PC-3 (cell line): Measurements from ENCODE around the gene ACOT13. TPM values are rescaled to one million over a fixed set of nuclear protein-coding genes. Genes with fewer than 3 reads are reported as not detected.
"Not testable (repeated sequence)": the region's sequence is repeated elsewhere in the genome, so short reads cannot be mapped to it uniquely, and the experiment has no call there.

ENCODE experiments used
- ATAC-seq: fragments of 200-7000 bp; cut with Tn5 transposase; 2 replicates; pipeline ENCODE4 v1.9.1; 2020; ENCODE audit warnings: mild to moderate bottlenecking, moderate library complexity
- BruUV-seq: library from RNA; stranded (reverse); fragments of 400-500 nt; replicated peaks from 2 replicates; lab custom pipeline; 2021; lab: Mats Ljungman, UMichigan
- CTCF ChIA-PET: fragments of 300-600 bp; sonication (Branson Sonifier 250); formaldehyde crosslinking; loops from one replicate; lab custom pipeline; 2022; ENCODE audit warnings: antibody characterized with exemption; lab: Charles Lee
- POLR2A ChIA-PET: fragments of 300-600 bp; sonication (Branson Sonifier 250); formaldehyde crosslinking; loops from one replicate; lab custom pipeline; 2022; ENCODE audit warnings: antibody characterized with exemption; ENCODE audit not compliant: unreplicated experiment; lab: Charles Lee
- DNase-seq: peaks from one replicate; pipeline ENCODE4 v3.0.0-alpha.2; 2015
- H2AFZ ChIP-seq: fragments of 300-600 bp; sonication (generic); 2 replicates; pipeline ENCODE4 v1.6.0; 2016; ENCODE audit warnings: antibody characterized with exemption, low read length
- H3F3A ChIP-seq: fragments of 300-600 bp; sonication (generic); one replicate; pipeline ENCODE4 v1.6.0; 2017; ENCODE audit warnings: antibody characterized with exemption, low read length, control low read depth, mild to moderate bottlenecking; ENCODE audit not compliant: unreplicated experiment
- H3K27ac ChIP-seq: fragments of 300-600 bp; sonication (generic); 2 replicates; pipeline ENCODE4 v1.5.1; 2016; ENCODE audit warnings: mild to moderate bottlenecking, low read length
- H3K27me3 ChIP-seq: fragments of 300-600 bp; sonication (generic); 2 replicates; pipeline ENCODE4 v1.6.1; 2016; ENCODE audit warnings: low read length, mixed read lengths
- H3K36me3 ChIP-seq: fragments of 300-600 bp; sonication (generic); 2 replicates; pipeline ENCODE4 v1.6.1; 2016; ENCODE audit warnings: low read depth, mixed run types, low read length, mixed read lengths
- H3K4me1 ChIP-seq: fragments of 300-600 bp; sonication (generic); 2 replicates; pipeline ENCODE4 v1.5.1; 2016; ENCODE audit warnings: low read length; ENCODE audit not compliant: insufficient read depth
- H3K4me2 ChIP-seq: fragments of 300-600 bp; sonication (generic); 2 replicates; pipeline ENCODE4 v1.6.0; 2016; ENCODE audit warnings: low read length
- H3K4me3 ChIP-seq: fragments of 300-600 bp; sonication (generic); 2 replicates; pipeline ENCODE4 v1.5.1; 2016; ENCODE audit warnings: mild to moderate bottlenecking, low read length, mixed read lengths
- H3K79me2 ChIP-seq: fragments of 300-600 bp; sonication (generic); 2 replicates; pipeline ENCODE4 v1.6.1; 2017; ENCODE audit warnings: low read length, mixed read lengths
- H3K9ac ChIP-seq: fragments of 300-600 bp; sonication (generic); 2 replicates; pipeline ENCODE4 v1.6.0; 2016; ENCODE audit warnings: mild to moderate bottlenecking, low read length
- H3K9me2 ChIP-seq: fragments of 300-600 bp; sonication (generic); replicated peaks from 2 replicates; pipeline ENCODE4 v1.6.1; 2016; ENCODE audit warnings: mixed run types, low read length, mixed read lengths
- H3K9me3 ChIP-seq: fragments of 300-600 bp; sonication (generic); 2 replicates; pipeline ENCODE4 v1.6.1; 2016; ENCODE audit warnings: low read length, mixed read lengths
- H4K20me1 ChIP-seq: fragments of 300-600 bp; sonication (generic); 2 replicates; pipeline ENCODE4 v1.6.1; 2016; ENCODE audit warnings: low read length, mixed read lengths
- EZH2 ChIP-seq: fragments of 300-600 bp; sonication (generic); IDR thresholded peaks from one replicate; pipeline ENCODE4 v1.6.1; 2017; ENCODE audit warnings: antibody characterized with exemption, mild to moderate bottlenecking, low read length; ENCODE audit not compliant: unreplicated experiment
- EZH2phosphoT487 ChIP-seq: fragments of 300-600 bp; sonication (generic); IDR thresholded peaks from 2 replicates; pipeline ENCODE4 v1.6.1; 2018; ENCODE audit warnings: mild to moderate bottlenecking, antibody characterized with exemption, low read length, borderline replicate concordance
- intact Hi-C: fragments of 100-400 bp; cut with micrococcal nuclease; formaldehyde crosslinking; loops from 2 replicates; pipeline ENCODE4 v1.9.0; 2023
- total RNA-seq: library from RNA; depleted of rRNA; stranded (reverse); fragments of >200 nt; gene quantifications from 2 replicates; pipeline ENCODE4 v1.2.3, GENCODE V29; 2014
- TF ChIP-seq, protein P1 (sequence below): fragments of 300-600 bp; sonication (generic); conservative IDR thresholded peaks from 2 replicates; pipeline ENCODE4 v1.5.1; 2017; ENCODE audit warnings: antibody characterized with exemption, low read depth, mild to moderate bottlenecking, low read length

The ACOT13 gene
- total RNA-seq, 1 experiment from 2014 or later: 13.5 TPM

DNA sequence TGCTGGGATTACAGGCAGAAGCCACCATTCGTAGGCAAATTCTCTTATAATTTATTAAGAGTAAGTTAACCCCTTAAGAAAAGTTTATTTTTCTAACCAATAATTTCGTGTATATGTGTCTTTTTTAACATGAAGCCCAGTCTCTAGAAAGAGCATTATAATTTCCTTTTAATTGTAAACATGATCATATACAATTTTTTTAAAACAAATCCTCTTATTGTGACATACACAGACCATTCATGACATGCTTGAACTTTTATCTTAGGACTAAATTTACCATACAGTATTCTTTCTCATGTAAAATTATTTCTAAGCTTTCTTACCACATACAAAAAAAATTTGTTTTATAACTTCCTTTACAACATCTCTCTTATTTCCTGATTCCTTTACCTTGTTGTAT is 6.7 kb downstream of the ACOT13 start:
- no peak overlapping the region for H3K4me3 ChIP-seq
- TF ChIP-seq EZH2 (no peak), EZH2phosphoT487 (no peak)
- TF ChIP-seq, protein P1, sequence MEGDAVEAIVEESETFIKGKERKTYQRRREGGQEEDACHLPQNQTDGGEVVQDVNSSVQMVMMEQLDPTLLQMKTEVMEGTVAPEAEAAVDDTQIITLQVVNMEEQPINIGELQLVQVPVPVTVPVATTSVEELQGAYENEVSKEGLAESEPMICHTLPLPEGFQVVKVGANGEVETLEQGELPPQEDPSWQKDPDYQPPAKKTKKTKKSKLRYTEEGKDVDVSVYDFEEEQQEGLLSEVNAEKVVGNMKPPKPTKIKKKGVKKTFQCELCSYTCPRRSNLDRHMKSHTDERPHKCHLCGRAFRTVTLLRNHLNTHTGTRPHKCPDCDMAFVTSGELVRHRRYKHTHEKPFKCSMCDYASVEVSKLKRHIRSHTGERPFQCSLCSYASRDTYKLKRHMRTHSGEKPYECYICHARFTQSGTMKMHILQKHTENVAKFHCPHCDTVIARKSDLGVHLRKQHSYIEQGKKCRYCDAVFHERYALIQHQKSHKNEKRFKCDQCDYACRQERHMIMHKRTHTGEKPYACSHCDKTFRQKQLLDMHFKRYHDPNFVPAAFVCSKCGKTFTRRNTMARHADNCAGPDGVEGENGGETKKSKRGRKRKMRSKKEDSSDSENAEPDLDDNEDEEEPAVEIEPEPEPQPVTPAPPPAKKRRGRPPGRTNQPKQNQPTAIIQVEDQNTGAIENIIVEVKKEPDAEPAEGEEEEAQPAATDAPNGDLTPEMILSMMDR: no peak
- no peaks in the 10 kb centered on the region for H3K27me3 ChIP-seq
- 0 out of 2 replicates have a peak, but pooled peaks cover under 1% of the 10 kb centered on the region for H3K79me2 ChIP-seq
- 0 out of 2 replicates have a peak, but pooled peaks cover 23% of the 10 kb centered on the region for H3K9me3 ChIP-seq
- H4K20me1 ChIP-seq: no peaks in the 10 kb centered on the region
- intact Hi-C loops: no loop called here
- CTCF ChIA-PET: no interaction called here
- no peaks in the 10 kb centered on the region for H3F3A ChIP-seq
- H3K9me2 ChIP-seq: no peaks in the 10 kb centered on the region
- BruUV-seq: no TSS peak
- peaks cover 11% of the 10 kb centered on the region; the same call in 1 of the 2 replicates for H3K36me3 ChIP-seq
- ATAC-seq (no peak), DNase-seq (no peak)
- H3K27ac ChIP-seq: no peak overlapping the region
- POLR2A ChIA-PET: no interaction called here
- no peak overlapping the region for H2AFZ ChIP-seq
- H3K9ac ChIP-seq: no peak overlapping the region
- H3K4me2 ChIP-seq: no peak overlapping the region
- H3K4me1 ChIP-seq: no peaks in the 10 kb centered on the region

DNA sequence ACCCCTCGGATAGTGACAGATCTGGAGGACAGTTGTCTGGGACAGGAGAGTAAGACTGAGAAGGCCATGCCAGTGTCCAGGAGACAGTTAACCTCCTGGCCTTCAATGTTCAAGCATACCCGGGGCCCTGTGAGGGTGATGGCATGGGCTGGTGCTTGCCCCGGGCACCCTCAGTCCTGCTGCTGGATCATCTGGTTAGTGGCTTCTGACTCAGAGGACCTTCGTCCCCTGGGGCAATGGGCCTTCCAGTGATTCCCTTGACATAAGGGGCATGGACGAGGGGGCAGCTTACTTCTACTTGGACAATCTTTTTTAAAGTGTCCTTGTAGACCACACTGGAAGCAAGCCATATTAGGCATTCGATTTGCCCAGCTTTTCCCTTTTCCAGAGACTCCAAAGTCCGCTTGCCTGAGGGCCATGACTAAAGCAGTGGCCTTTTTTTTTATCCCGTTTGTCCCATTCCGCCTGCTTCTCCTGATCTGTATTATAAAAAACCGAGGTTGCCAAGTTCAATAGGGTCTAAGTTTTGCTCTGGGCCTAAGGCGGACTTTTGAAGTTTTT is 12.0 kb downstream of the ACOT13 start:
- not testable (repeated sequence) for H3K9ac ChIP-seq

DNA sequence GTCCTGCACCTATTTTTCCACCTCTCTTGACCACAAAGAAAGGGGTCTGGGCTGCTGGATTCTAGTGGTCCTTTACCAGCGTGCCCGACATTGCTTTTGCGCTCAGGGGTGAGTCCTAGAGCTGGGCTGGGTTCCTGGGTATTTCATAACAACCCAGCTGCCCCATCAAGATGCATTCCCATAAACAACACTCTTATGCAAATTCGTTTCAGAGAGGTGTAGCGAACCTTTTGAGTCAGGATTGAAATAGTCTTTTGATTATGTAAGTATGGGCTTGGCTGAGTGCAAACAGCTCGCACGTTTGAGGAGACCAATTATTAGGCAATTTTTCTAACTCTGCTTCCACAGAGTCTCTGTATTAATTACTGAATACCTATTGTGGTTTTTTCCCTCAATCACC is 13.7 kb downstream of the ACOT13 start:
- no peaks in the 10 kb centered on the region for H4K20me1 ChIP-seq
- CTCF ChIA-PET: no interaction called here
- intact Hi-C loops: no loop called here
- H2AFZ ChIP-seq: no peak overlapping the region
- H3K36me3 ChIP-seq: no peaks in the 10 kb centered on the region
- POLR2A ChIA-PET: no interaction called here
- no peaks in the 10 kb centered on the region for H3K79me2 ChIP-seq
- H3K4me3 ChIP-seq: no peak overlapping the region
- H3K9ac ChIP-seq: no peak overlapping the region
- H3K9me2 ChIP-seq: no peaks in the 10 kb centered on the region
- TF ChIP-seq, protein P1: no peak
- no peak for TF ChIP-seq EZH2
- no peaks in the 10 kb centered on the region for H3K27me3 ChIP-seq
- H3K4me1 ChIP-seq: no peaks in the 10 kb centered on the region
- H3K4me2 ChIP-seq: no peak overlapping the region
- no peak for ATAC-seq
- DNase-seq: no peak
- no TSS peak for BruUV-seq
- H3F3A ChIP-seq: no peaks in the 10 kb centered on the region
- no peak overlapping the region for H3K27ac ChIP-seq
- no peaks in the 10 kb centered on the region for H3K9me3 ChIP-seq

More for the DNA sequence above, 12.0 kb downstream of the ACOT13 start:
- H2AFZ ChIP-seq, H3K4me3 ChIP-seq, H3K9me2 ChIP-seq, CTCF ChIA-PET, H3K4me1 ChIP-seq, ATAC-seq, intact Hi-C loops, H3F3A ChIP-seq, DNase-seq, H3K9me3 ChIP-seq, H3K36me3 ChIP-seq, H3K79me2 ChIP-seq, H4K20me1 ChIP-seq, H3K4me2 ChIP-seq, POLR2A ChIA-PET, H3K27me3 ChIP-seq, BruUV-seq, H3K27ac ChIP-seq: not testable (repeated sequence)
